Neural progenitor cell (in vitro differentiated cells): ENCODE measurements around the gene GFI1.

Source experiments
- CTCF ChIP-seq: fragments of 200-600 bp; sonication (generic); IDR thresholded peaks from 2 replicates; pipeline ENCODE4 v1.5.1; 2017; ENCODE audit warnings: antibody characterized with exemption, mild to moderate bottlenecking
- EZH2 ChIP-seq: fragments of 200-600 bp; sonication (generic); IDR thresholded peaks from 2 replicates; pipeline ENCODE4 v1.6.1; 2017; ENCODE audit warnings: antibody characterized with exemption, mild to moderate bottlenecking, moderate library complexity
- EZH2phosphoT487 ChIP-seq: fragments of 200-600 bp; sonication (generic); IDR thresholded peaks from 2 replicates; pipeline ENCODE4 v1.6.1; 2017; ENCODE audit warnings: antibody characterized with exemption

GRCh38 chr1:92515796-92516201 lies 29.1 kb upstream of the GFI1 start:
- TF ChIP-seq CTCF (no peak), EZH2 (no peak), EZH2phosphoT487 (no peak)
